ENCODE measurements around the gene FRMD4A. TPM values are rescaled to one million over a fixed set of nuclear protein-coding genes. Genes with fewer than 3 reads are reported as not detected.

Gene FRMD4A
- polyA plus RNA-seq, 4 donors: 59.5 to 85.2 (median 76.5) TPM

GRCh38 chr10:13615650-13616300 is 714.9 kb downstream of the FRMD4A start:
- DNase-seq (ENCODE audit: low read depth in 4 of 4, low spot score in 3 of 4): no peak

- no peak for DNase-seq (ENCODE audit: low read depth in 4 of 4, low spot score in 3 of 4)
Observed at GRCh38 chr10:13614530-13615332, 716.0 kb downstream of the FRMD4A start.

- no peak for DNase-seq (ENCODE audit: low read depth in 4 of 4, low spot score in 3 of 4)
Observed at GRCh38 chr10:13613519-13613918, 717.2 kb downstream of the FRMD4A start.

- DNase-seq (ENCODE audit: low read depth in 4 of 4, low spot score in 3 of 4): no peak
Observed at GRCh38 chr10:13612654-13613373, 717.9 kb downstream of the FRMD4A start.

- DNase-seq (ENCODE audit: low read depth in 4 of 4, low spot score in 3 of 4): no peak
Observed at GRCh38 chr10:13608246-13608853, 722.4 kb downstream of the FRMD4A start.

- DNase-seq (ENCODE audit: low read depth in 4 of 4, low spot score in 3 of 4): no peak
Observed at GRCh38 chr10:13604357-13605040, 726.2 kb downstream of the FRMD4A start.

GRCh38 chr10:13597909-13598308 is 732.8 kb downstream of the FRMD4A start:
- no peak for DNase-seq (ENCODE audit: low read depth in 4 of 4, low spot score in 3 of 4)

- DNase-seq (ENCODE audit: low read depth in 4 of 4, low spot score in 3 of 4): no peak
Observed at GRCh38 chr10:13594641-13595040, 736.1 kb downstream of the FRMD4A start.
